GM19455 (cell line): ENCODE measurements around the gene FHOD3.
A peak's percentile ranks its signal among the peaks of the same experiment; 100 is the strongest.
"Not testable (repeated sequence)": the region's sequence is repeated elsewhere in the genome, so short reads cannot be mapped to it uniquely, and the experiment has no call there.

ENCODE experiments used
- ATAC-seq: cut with Tn5 transposase; IDR thresholded peaks from one replicate; pipeline ENCODE4 v1.9.1; 2021; ENCODE audit not compliant: unreplicated experiment

FHOD3 gene

GRCh38 chr18:36762074-36762473 lies 464.6 kb downstream of the FHOD3 start:
- no peak for ATAC-seq

GRCh38 chr18:36762965-36763364 lies 465.5 kb downstream of the FHOD3 start:
- ATAC-seq = not testable (repeated sequence)

- ATAC-seq = no peak
Observed at GRCh38 chr18:36766836-36767235, 469.3 kb downstream of the FHOD3 start.

- no peak for ATAC-seq
Observed at GRCh38 chr18:36769172-36769571, 471.7 kb downstream of the FHOD3 start.

GRCh38 chr18:36769611-36770314 lies 472.2 kb downstream of the FHOD3 start:
- ATAC-seq = no peak

- ATAC-seq = no peak
Observed at GRCh38 chr18:36770315-36770946, 472.9 kb downstream of the FHOD3 start.

- ATAC-seq = no peak
Observed at GRCh38 chr18:36771245-36771644, 473.7 kb downstream of the FHOD3 start.

- ATAC-seq = no peak
Observed at GRCh38 chr18:36772241-36772723, 474.8 kb downstream of the FHOD3 start.

GRCh38 chr18:36775396-36775795 lies 477.9 kb downstream of the FHOD3 start:
- no peak for ATAC-seq

GRCh38 chr18:36776650-36777049 lies 479.1 kb downstream of the FHOD3 start:
- ATAC-seq = no peak

GRCh38 chr18:36777566-36777965 lies 480.1 kb downstream of the FHOD3 start:
- ATAC-seq = no peak

GRCh38 chr18:36780748-36781147 lies 483.2 kb downstream of the FHOD3 start:
- no peak for ATAC-seq

GRCh38 chr18:36782710-36783109 lies 485.2 kb downstream of the FHOD3 start:
- ATAC-seq = no peak

GRCh38 chr18:36783792-36784191 lies 486.3 kb downstream of the FHOD3 start:
- ATAC-seq = no peak

GRCh38 chr18:36786686-36787085 lies 489.2 kb downstream of the FHOD3 start:
- no peak for ATAC-seq

GRCh38 chr18:36792634-36793283 lies 495.2 kb downstream of the FHOD3 start:
- ATAC-seq = no peak

GRCh38 chr18:36798738-36799473 lies 501.4 kb downstream of the FHOD3 start:
- no peak for ATAC-seq

- ATAC-seq = no peak
Observed at GRCh38 chr18:36805105-36805504, 507.6 kb downstream of the FHOD3 start.

GRCh38 chr18:36808681-36809080 lies 511.2 kb downstream of the FHOD3 start:
- no peak for ATAC-seq

- peak; percentile 96 for ATAC-seq
Observed at GRCh38 chr18:36809590-36810381, 512.3 kb downstream of the FHOD3 start.

- no peak for ATAC-seq
Observed at GRCh38 chr18:36811430-36811829, 513.9 kb downstream of the FHOD3 start.
